SK-N-SH treated with all-trans-retinoic acid at 6 μM for 48 hours (cell line): Measurements from ENCODE around the gene HACD2.

Experiments used
- ATAC-seq: fragments of 200-7000 bp; cut with Tn5 transposase; 3 replicates; pipeline ENCODE4 v1.9.1; 2020; ENCODE audit warnings: mild to moderate bottlenecking, moderate library complexity
- ARNTL ChIP-seq: fragments of 450-650 bp; formaldehyde crosslinking; IDR thresholded peaks from 2 replicates; pipeline ENCODE4 v1.5.0; 2020; ENCODE audit warnings: low read depth, mild to moderate bottlenecking, moderate library complexity, borderline replicate concordance
- ESRRG ChIP-seq: fragments of 250-450 bp; sonication (Bioruptor Pico); IDR thresholded peaks from 2 replicates; pipeline ENCODE4 v1.6.1; 2021; ENCODE audit warnings: mild to moderate bottlenecking
- GLIS3 ChIP-seq: fragments of 250-450 bp; sonication (Bioruptor Pico); IDR thresholded peaks from 2 replicates; pipeline ENCODE4 v1.5.0; 2020; ENCODE audit warnings: mild to moderate bottlenecking, moderate library complexity
- OSR1 ChIP-seq: fragments of 250-450 bp; sonication (Bioruptor Pico); IDR thresholded peaks from 2 replicates; pipeline ENCODE4 v1.8.0; 2022; ENCODE audit warnings: moderate library complexity, mild to moderate bottlenecking, inconsistent platforms
- PPARA ChIP-seq: fragments of 250-450 bp; sonication (Bioruptor Pico); IDR thresholded peaks from 2 replicates; pipeline ENCODE4 v1.5.0; 2020; ENCODE audit warnings: mild to moderate bottlenecking, borderline replicate concordance
- RARB ChIP-seq: fragments of 250-450 bp; sonication (Bioruptor Pico); IDR thresholded peaks from 2 replicates; pipeline ENCODE4 v1.8.0; 2021; ENCODE audit warnings: mild to moderate bottlenecking, moderate library complexity
- SNAI2 ChIP-seq: fragments of 250-450 bp; sonication (Bioruptor Pico); IDR thresholded peaks from 2 replicates; pipeline ENCODE4 v1.5.0; 2020; ENCODE audit warnings: mild to moderate bottlenecking, moderate library complexity
- TCF4 ChIP-seq: fragments of 250-450 bp; sonication (Bioruptor Pico); IDR thresholded peaks from 2 replicates; pipeline ENCODE4 v1.8.0; 2021; ENCODE audit warnings: mild to moderate bottlenecking, moderate library complexity, borderline replicate concordance
- TOX ChIP-seq: fragments of 250-450 bp; sonication (Bioruptor Pico); IDR thresholded peaks from 2 replicates; pipeline ENCODE4 v1.8.0; 2021; ENCODE audit warnings: mild to moderate bottlenecking, moderate library complexity, borderline replicate concordance
- ZFP3 ChIP-seq: fragments of 250-450 bp; sonication (Bioruptor Pico); IDR thresholded peaks from 2 replicates; pipeline ENCODE4 v1.5.0; 2020; ENCODE audit warnings: mild to moderate bottlenecking, moderate library complexity
- ZFP30 ChIP-seq: fragments of 450-650 bp; formaldehyde crosslinking; IDR thresholded peaks from 2 replicates; pipeline ENCODE4 v1.5.0; 2022; ENCODE audit warnings: mild to moderate bottlenecking, moderate library complexity
- ZNF565 ChIP-seq: fragments of 450-650 bp; formaldehyde crosslinking; conservative IDR thresholded peaks from 2 replicates; pipeline ENCODE4 v1.5.0; 2020; ENCODE audit warnings: low read depth, mild to moderate bottlenecking, moderate library complexity
- ZNF70 ChIP-seq: fragments of 450-650 bp; formaldehyde crosslinking; IDR thresholded peaks from 2 replicates; pipeline ENCODE4 v1.5.0; 2020; ENCODE audit warnings: mild to moderate bottlenecking, moderate library complexity
- ZNF8 ChIP-seq: fragments of 450-650 bp; formaldehyde crosslinking; IDR thresholded peaks from 2 replicates; pipeline ENCODE4 v1.5.0; 2020; ENCODE audit warnings: mild to moderate bottlenecking, moderate library complexity
- TF ChIP-seq, protein P1 (sequence below): fragments of 250-450 bp; sonication (Bioruptor Pico); IDR thresholded peaks from 2 replicates; pipeline ENCODE4 v1.8.0; 2021; ENCODE audit warnings: low read depth, mild to moderate bottlenecking, moderate library complexity, borderline replicate concordance
- TF ChIP-seq, protein P2 (sequence below): fragments of 250-450 bp; sonication (Bioruptor Pico); IDR thresholded peaks from 2 replicates; pipeline ENCODE4 v1.8.0; 2020; ENCODE audit warnings: mild to moderate bottlenecking, moderate library complexity, borderline replicate concordance
- TF ChIP-seq, protein P3 (sequence below): fragments of 250-450 bp; sonication (Bioruptor Pico); IDR thresholded peaks from 2 replicates; pipeline ENCODE4 v1.5.1; 2021; ENCODE audit warnings: mild to moderate bottlenecking, moderate library complexity
- TF ChIP-seq, protein P4 (sequence below): fragments of 250-450 bp; sonication (Bioruptor Pico); IDR thresholded peaks from 2 replicates; pipeline ENCODE4 v1.5.0; 2020; ENCODE audit warnings: mild to moderate bottlenecking, moderate library complexity
- TF ChIP-seq, protein P5 (sequence below): fragments of 250-450 bp; sonication (Bioruptor Pico); IDR thresholded peaks from 2 replicates; pipeline ENCODE4 v1.5.1; 2020; ENCODE audit warnings: low read depth, mild to moderate bottlenecking, moderate library complexity

HACD2 gene

DNA sequence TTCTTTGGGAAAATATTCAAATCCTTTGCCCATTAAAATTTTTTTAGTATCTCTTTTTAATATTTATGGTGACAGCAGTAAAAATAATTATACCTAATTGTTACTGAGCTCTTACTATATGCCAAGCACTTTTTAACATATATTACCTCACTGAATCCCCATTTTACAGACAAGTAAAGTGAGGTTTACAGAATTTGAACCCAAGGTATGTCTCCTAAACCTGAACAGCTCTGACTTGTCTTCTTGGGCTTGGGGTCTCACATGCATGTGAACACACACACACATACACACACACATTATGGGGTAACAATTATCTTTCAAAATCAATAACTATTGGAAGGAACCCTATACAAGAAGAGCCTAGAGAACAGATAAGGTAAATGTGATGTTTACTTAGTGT is 73.8 kb downstream of the HACD2 start (continued):
- TF ChIP-seq, protein P1, sequence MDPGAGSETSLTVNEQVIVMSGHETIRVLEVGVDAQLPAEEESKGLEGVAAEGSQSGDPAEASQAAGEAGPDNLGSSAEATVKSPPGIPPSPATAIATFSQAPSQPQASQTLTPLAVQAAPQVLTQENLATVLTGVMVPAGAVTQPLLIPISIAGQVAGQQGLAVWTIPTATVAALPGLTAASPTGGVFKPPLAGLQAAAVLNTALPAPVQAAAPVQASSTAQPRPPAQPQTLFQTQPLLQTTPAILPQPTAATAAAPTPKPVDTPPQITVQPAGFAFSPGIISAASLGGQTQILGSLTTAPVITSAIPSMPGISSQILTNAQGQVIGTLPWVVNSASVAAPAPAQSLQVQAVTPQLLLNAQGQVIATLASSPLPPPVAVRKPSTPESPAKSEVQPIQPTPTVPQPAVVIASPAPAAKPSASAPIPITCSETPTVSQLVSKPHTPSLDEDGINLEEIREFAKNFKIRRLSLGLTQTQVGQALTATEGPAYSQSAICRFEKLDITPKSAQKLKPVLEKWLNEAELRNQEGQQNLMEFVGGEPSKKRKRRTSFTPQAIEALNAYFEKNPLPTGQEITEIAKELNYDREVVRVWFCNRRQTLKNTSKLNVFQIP (CRISPR knock-in tag), result no peak
- TF ChIP-seq, protein P2, sequence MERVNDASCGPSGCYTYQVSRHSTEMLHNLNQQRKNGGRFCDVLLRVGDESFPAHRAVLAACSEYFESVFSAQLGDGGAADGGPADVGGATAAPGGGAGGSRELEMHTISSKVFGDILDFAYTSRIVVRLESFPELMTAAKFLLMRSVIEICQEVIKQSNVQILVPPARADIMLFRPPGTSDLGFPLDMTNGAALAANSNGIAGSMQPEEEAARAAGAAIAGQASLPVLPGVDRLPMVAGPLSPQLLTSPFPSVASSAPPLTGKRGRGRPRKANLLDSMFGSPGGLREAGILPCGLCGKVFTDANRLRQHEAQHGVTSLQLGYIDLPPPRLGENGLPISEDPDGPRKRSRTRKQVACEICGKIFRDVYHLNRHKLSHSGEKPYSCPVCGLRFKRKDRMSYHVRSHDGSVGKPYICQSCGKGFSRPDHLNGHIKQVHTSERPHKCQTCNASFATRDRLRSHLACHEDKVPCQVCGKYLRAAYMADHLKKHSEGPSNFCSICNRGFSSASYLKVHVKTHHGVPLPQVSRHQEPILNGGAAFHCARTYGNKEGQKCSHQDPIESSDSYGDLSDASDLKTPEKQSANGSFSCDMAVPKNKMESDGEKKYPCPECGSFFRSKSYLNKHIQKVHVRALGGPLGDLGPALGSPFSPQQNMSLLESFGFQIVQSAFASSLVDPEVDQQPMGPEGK (CRISPR knock-in tag), result no peak
- no peak for TF ChIP-seq SNAI2 (CRISPR knock-in tag)

DNA sequence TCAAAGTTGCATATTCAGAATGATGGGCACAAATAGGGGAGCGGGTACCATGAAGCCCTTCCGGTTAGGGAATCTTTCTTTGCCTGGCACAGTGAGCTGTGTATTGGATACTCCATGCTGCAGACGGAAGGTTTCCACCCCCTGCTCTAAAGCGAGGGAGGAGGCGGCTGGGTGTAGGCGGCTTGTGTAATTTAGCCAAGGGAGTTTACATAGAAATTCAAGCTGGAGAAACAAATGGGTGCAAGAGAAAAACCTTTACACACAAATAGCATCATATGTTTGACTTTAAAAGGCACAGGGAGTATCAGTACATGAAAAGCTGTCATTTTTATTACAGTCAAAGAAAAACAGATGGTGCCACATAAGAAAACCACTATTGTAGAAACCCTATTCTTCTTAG is 76.7 kb downstream of the HACD2 start:
- no peak for ATAC-seq
- TF ChIP-seq ZNF565 (CRISPR knock-in tag), result no peak
- TF ChIP-seq, all 23 proteins: peak for 0

DNA sequence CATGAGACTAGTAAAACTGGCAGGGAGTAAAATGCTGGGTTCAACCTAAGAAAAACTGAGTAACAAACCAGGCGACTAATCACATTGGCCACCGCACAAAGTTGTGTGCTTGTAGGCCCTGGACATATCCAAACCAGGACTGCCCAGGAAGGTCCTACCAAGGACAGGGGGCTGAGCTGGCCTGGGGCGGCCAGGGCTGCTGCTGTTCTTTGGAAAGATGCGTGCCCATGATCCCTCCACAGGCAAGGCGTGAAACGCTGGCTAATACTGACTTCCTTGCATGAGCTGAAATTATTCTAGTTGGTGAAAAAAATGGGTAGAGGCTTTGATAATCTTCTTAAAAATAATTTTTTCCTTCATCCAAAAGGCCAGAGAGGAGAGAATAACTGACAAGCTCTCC is 79.0 kb downstream of the HACD2 start:
- TF ChIP-seq ZNF70 (CRISPR knock-in tag) (no peak), ZFP3 (CRISPR knock-in tag) (no peak), ARNTL (CRISPR knock-in tag) (no peak), OSR1 (no peak), TOX (no peak), RARB (CRISPR knock-in tag) (no peak), PPARA (CRISPR knock-in tag) (no peak), ESRRG (CRISPR knock-in tag) (no peak), ZFP30 (no peak), TCF4 (CRISPR knock-in tag) (no peak), ZNF8 (no peak), SNAI2 (CRISPR knock-in tag) (no peak), GLIS3 (CRISPR knock-in tag) (no peak)
- TF ChIP-seq, protein P1 (CRISPR knock-in tag), result no peak
- TF ChIP-seq, protein P3, sequence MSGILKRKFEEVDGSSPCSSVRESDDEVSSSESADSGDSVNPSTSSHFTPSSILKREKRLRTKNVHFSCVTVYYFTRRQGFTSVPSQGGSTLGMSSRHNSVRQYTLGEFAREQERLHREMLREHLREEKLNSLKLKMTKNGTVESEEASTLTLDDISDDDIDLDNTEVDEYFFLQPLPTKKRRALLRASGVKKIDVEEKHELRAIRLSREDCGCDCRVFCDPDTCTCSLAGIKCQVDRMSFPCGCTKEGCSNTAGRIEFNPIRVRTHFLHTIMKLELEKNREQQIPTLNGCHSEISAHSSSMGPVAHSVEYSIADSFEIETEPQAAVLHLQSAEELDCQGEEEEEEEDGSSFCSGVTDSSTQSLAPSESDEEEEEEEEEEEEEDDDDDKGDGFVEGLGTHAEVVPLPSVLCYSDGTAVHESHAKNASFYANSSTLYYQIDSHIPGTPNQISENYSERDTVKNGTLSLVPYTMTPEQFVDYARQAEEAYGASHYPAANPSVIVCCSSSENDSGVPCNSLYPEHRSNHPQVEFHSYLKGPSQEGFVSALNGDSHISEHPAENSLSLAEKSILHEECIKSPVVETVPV (CRISPR knock-in tag), result no peak
- TF ChIP-seq, protein P4, sequence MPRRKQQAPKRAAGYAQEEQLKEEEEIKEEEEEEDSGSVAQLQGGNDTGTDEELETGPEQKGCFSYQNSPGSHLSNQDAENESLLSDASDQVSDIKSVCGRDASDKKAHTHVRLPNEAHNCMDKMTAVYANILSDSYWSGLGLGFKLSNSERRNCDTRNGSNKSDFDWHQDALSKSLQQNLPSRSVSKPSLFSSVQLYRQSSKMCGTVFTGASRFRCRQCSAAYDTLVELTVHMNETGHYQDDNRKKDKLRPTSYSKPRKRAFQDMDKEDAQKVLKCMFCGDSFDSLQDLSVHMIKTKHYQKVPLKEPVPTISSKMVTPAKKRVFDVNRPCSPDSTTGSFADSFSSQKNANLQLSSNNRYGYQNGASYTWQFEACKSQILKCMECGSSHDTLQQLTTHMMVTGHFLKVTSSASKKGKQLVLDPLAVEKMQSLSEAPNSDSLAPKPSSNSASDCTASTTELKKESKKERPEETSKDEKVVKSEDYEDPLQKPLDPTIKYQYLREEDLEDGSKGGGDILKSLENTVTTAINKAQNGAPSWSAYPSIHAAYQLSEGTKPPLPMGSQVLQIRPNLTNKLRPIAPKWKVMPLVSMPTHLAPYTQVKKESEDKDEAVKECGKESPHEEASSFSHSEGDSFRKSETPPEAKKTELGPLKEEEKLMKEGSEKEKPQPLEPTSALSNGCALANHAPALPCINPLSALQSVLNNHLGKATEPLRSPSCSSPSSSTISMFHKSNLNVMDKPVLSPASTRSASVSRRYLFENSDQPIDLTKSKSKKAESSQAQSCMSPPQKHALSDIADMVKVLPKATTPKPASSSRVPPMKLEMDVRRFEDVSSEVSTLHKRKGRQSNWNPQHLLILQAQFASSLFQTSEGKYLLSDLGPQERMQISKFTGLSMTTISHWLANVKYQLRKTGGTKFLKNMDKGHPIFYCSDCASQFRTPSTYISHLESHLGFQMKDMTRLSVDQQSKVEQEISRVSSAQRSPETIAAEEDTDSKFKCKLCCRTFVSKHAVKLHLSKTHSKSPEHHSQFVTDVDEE (CRISPR knock-in tag), result no peak
- TF ChIP-seq, protein P5, sequence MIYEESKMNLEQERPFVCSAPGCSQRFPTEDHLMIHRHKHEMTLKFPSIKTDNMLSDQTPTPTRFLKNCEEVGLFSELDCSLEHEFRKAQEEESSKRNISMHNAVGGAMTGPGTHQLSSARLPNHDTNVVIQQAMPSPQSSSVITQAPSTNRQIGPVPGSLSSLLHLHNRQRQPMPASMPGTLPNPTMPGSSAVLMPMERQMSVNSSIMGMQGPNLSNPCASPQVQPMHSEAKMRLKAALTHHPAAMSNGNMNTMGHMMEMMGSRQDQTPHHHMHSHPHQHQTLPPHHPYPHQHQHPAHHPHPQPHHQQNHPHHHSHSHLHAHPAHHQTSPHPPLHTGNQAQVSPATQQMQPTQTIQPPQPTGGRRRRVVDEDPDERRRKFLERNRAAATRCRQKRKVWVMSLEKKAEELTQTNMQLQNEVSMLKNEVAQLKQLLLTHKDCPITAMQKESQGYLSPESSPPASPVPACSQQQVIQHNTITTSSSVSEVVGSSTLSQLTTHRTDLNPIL, result no peak
- TF ChIP-seq, all 23 proteins: peak for 0
- ATAC-seq, result no peak
